SH-SY5Y (cell line): ENCODE measurements around the gene PRDX5.
A peak's percentile ranks its signal among the peaks of the same experiment; 100 is the strongest.

Source experiments
- GATA2 ChIP-seq: IDR thresholded peaks from 2 replicates; pipeline ENCODE4 v1.6.1; 2011; ENCODE audit warnings: mild to moderate bottlenecking, low read depth, low read length
- GATA3 ChIP-seq: IDR thresholded peaks from 2 replicates; pipeline ENCODE4 v1.6.1; 2011; ENCODE audit warnings: low read depth, mild to moderate bottlenecking, low read length, moderate library complexity

DNA sequence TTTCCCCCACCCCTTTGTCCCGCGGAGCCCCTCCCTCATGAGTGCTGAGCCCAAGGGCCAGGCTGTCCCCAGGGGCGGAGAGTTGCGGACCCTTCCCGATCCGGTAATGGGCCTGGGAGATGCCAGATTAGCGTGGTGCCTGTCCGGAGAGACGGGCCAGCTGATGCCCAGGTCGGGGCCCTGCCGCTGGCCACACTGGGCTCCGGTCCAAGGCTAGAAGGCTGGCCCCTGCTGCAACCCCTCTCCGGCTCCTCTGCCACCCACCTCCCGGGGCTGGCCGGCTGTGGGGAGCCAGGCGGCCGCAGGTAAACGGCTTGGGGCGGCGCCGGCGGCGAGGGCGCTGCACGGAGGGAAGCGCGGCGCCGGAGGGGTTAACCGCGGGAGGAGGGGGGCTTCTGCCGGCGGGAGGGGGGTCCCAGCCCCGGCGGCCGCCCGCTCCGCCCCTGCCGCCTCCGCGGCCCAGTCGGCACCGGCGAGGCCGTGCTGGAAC, 26.6 kb upstream of the PRDX5 start, which contains the start of gene KCNK4:
- TF ChIP-seq GATA3, result no peak
- peak; percentile 60 for TF ChIP-seq GATA2
